ENCODE measurements around the gene AGT.

- TF ChIP-seq POLR2AphosphoS5 (IDR thresholded peaks at IDR 0.05; ENCODE audit: low read depth, low read length) = no peak
- no peak for TF ChIP-seq REST (IDR thresholded peaks at IDR 0.05; ENCODE audit: insufficient read depth in 1 of 2, low read depth in 2 of 2, low read length in 2 of 2)
- no peak for TF ChIP-seq TAF1 (IDR thresholded peaks at IDR 0.05; ENCODE audit: borderline replicate concordance, insufficient read depth, low read length)
Measured at GRCh38 chr1:230684998-230685397, 28.9 kb downstream of the AGT start.
